Stomach (tissue), 9 donors: ENCODE measurements around the gene LGALS14. TPM values are rescaled to one million over a fixed set of nuclear protein-coding genes. Genes with fewer than 3 reads are reported as not detected.
"Not testable (repeated sequence)": the region's sequence is repeated elsewhere in the genome, so short reads cannot be mapped to it uniquely, and the experiment has no call there.

ENCODE experiments used
- DNase-seq, 2 donors: peaks; one replicate each; pipeline versions ENCODE4 v3.0.0 to v3.0.0-alpha.2; 2013 to 2019
- H3K27ac ChIP-seq, 5 donors: fragments of 200-600 bp in 4 of 5; sonication (generic) in 4 of 5; one replicate each; pipeline ENCODE4 v1.5.1; 2013 to 2019; ENCODE audit warnings: mild to moderate bottlenecking in 1 of 5, moderate library complexity in 1 of 5
- H3K27me3 ChIP-seq, 3 donors: fragments of 200-600 bp; sonication (generic); one replicate each; pipeline ENCODE4 v1.5.1; 2017 to 2019; ENCODE audit warnings: mixed run types in 1 of 3
- H3K36me3 ChIP-seq, 4 donors: fragments of 200-600 bp; sonication (generic); 1 replicate in 3 of 4; 2 replicates in 1 of 4; pipeline ENCODE4 v1.5.1; 2016 to 2019
- H3K4me1 ChIP-seq, 4 donors: fragments of 200-600 bp; sonication (generic); one replicate each; pipeline ENCODE4 v1.5.1; 2016 to 2019
- H3K4me3 ChIP-seq, 4 donors: fragments of 200-600 bp; sonication (generic) in 3 of 4; one replicate each; pipeline ENCODE4 v1.5.1; 2016 to 2019; ENCODE audit warnings: mild to moderate bottlenecking in 1 of 4
- H3K9me3 ChIP-seq, 4 donors: fragments of 200-600 bp; sonication (generic); one replicate each; pipeline ENCODE4 v1.5.1; 2016 to 2019
- CTCF ChIP-seq, 7 experiments: fragments of 450-650 bp in 4 of 7; fragments of 200-600 bp in 3 of 7; sonication (generic) in 3 of 7; IDR thresholded peaks; one replicate each; pipeline ENCODE4 v1.5.1; 2016 to 2019; ENCODE audit warnings: antibody characterized with exemption in 7 of 7, control low read depth in 2 of 7, mild to moderate bottlenecking in 1 of 7
- EP300 ChIP-seq: sonication (generic); formaldehyde crosslinking; IDR thresholded peaks from one replicate; pipeline ENCODE4 v1.6.1; 2017; ENCODE audit warnings: antibody characterized with exemption
- POLR2A ChIP-seq, 4 donors: fragments of 450-650 bp; IDR thresholded peaks; one replicate each; pipeline ENCODE4 v1.6.1; 2016; ENCODE audit warnings: antibody characterized with exemption in 4 of 4, control low read depth in 2 of 4, mild to moderate bottlenecking in 1 of 4, moderate library complexity in 1 of 4
- POLR2AphosphoS5 ChIP-seq, 3 donors: sonication (generic); formaldehyde crosslinking; IDR thresholded peaks; one replicate each; pipeline ENCODE4 v1.6.1; 2016; ENCODE audit warnings: antibody characterized with exemption in 3 of 3
- WGBS, 5 donors: extraction: QIAGEN DNeasy Blood & Tissue Kit in 3 of 5; methylation state at CpG; one replicate each; pipeline versions ENCODE4 v1.1.5 to v1.1.7; 2013 to 2018; 5-methylcytosine and 5-hydroxymethylcytosine counted together
- intact Hi-C: fragments of 100-400 bp; cut with DNase I; formaldehyde crosslinking; loops from one replicate; pipeline ENCODE4 v1.15.1; 2023; ENCODE audit warnings: low total_unique reads
- polyA plus RNA-seq, 3 donors: library from polyadenylated mRNA; stranded (reverse); fragments of 200-250 nt; gene quantifications; one replicate each; pipeline ENCODE4 v1.2.3, GENCODE V29; 2013
- total RNA-seq, 5 donors: library from RNA; depleted of rRNA; stranded (reverse); fragments of >200 nt; gene quantifications; one replicate each; pipeline versions ENCODE4 v1.1.0 to v1.2.3, GENCODE V29; 2014 to 2016
- donor health status: healthy with polysubstance abuse.
- donor health status: Bipolar disorder and iron deficiency.
- donor health status: healthy.

Gene LGALS14
- total and polyA plus RNA-seq, 8 donors, result not detected

- TF ChIP-seq EP300, result no peak
- Histone ChIP-seq H3K27ac (no peak overlapping the region), H3K27me3 (no peaks in the 10 kb centered on the region), H3K4me1 (peaks cover 0 to 20% (median 18%) of the 10 kb centered on the region in 4 donors), H3K9me3 (no peaks in the 10 kb centered on the region), H3K4me3 (no peak overlapping the region), H3K36me3 (no peaks in the 10 kb centered on the region)
- DNase-seq, result no peak
- intact Hi-C loops, result no loop called here
- 72 to 92% (median 89%) methylated on average over 3 of the region's 3 CpGs for WGBS, 5 donors
These were observed 23.7 kb upstream of the LGALS14 start for GRCh38 chr19:39680593-39680992.

- TF ChIP-seq POLR2AphosphoS5 (IDR thresholded peaks at IDR 0.05), result no peak
- TF ChIP-seq EP300, result no peak
- TF ChIP-seq CTCF (IDR thresholded peaks at IDR 0.05), result no peak
- no peak for TF ChIP-seq POLR2A (IDR thresholded peaks at IDR 0.05)
- intact Hi-C loops, result no loop called here
- no peaks in the 10 kb centered on the region for H3K9me3 ChIP-seq
- WGBS, 5 donors, result 89 to 92% (median 91%) methylated on average over 4 to 5 of the region's 5 CpGs
- no peaks in the 10 kb centered on the region for H3K36me3 ChIP-seq
- H3K4me3 ChIP-seq, result no peak overlapping the region
- no peak for DNase-seq
- peaks cover 0 to 20% (median 18%) of the 10 kb centered on the region in 4 donors for H3K4me1 ChIP-seq
- H3K27me3 ChIP-seq, result no peaks in the 10 kb centered on the region
- H3K27ac ChIP-seq, result no peak overlapping the region
These were observed 22.9 kb upstream of the LGALS14 start for GRCh38 chr19:39681416-39681815.

- Histone ChIP-seq H3K27me3 (no peaks in the 10 kb centered on the region), H3K27ac (no peak overlapping the region), H3K36me3 (no peaks in the 10 kb centered on the region), H3K4me1 (peaks cover 0 to 4% (median 2%) of the 10 kb centered on the region in 4 donors), H3K4me3 (no peak overlapping the region), H3K9me3 (peaks cover 0 to 11% (median 4%) of the 10 kb centered on the region in 4 donors)
- WGBS, 5 donors, result 76 to 81% (median 80%) methylated on average over 5 of the region's 5 CpGs
- TF ChIP-seq POLR2AphosphoS5 (IDR thresholded peaks at IDR 0.05), result no peak
- TF ChIP-seq POLR2A (IDR thresholded peaks at IDR 0.05), result no peak
- no peak for TF ChIP-seq EP300
- TF ChIP-seq CTCF (IDR thresholded peaks at IDR 0.05), result no peak
- intact Hi-C loops, result no loop called here
- no peak for DNase-seq
These were observed 20.0 kb upstream of the LGALS14 start for GRCh38 chr19:39684267-39684666.

- Histone ChIP-seq H3K27ac (no peak overlapping the region), H3K9me3 (peaks cover 0 to 16% (median 12%) of the 10 kb centered on the region in 4 donors), H3K27me3 (peaks cover 0 to 5% (median 0%) of the 10 kb centered on the region in 3 donors), H3K4me3 (no peak overlapping the region), H3K4me1 (no peaks in the 10 kb centered on the region), H3K36me3 (no peaks in the 10 kb centered on the region)
- WGBS, 5 donors, result 58 to 78% (median 76%) methylated on average over 3 of the region's 3 CpGs
- no peak for DNase-seq
- intact Hi-C loops, result no loop called here
- TF ChIP-seq POLR2A (IDR thresholded peaks at IDR 0.05) (no peak), POLR2AphosphoS5 (IDR thresholded peaks at IDR 0.05) (no peak), EP300 (no peak), CTCF (IDR thresholded peaks at IDR 0.05) (no peak)
These were observed 17.5 kb upstream of the LGALS14 start for GRCh38 chr19:39686739-39687138.

DNA sequence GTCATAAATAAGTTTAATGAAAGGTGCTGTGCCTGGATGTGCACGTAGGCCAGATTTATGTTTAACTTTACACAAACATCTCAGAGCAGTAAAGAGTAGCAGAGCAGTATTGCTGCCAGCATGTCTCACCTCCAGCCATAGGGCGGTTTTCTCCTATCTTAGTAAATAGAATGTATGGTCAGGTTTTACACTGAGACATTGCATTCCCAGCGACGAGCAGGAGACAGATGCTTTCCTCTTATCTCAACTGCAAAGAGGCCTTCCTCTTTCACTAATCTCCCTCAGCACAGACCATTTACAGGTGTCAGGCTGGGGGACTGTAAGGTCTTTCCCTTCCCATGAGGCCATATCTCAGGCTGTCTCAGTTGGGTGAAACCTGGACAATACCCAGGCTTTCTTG lies 15.6 kb upstream of the LGALS14 start:
- H3K36me3 ChIP-seq, intact Hi-C loops, H3K4me3 ChIP-seq, H3K27ac ChIP-seq, H3K4me1 ChIP-seq, DNase-seq: not testable (repeated sequence)
- 62 to 67% (median 63%) methylated on average over 4 of the region's 4 CpGs for WGBS, 5 donors
- H3K27me3 ChIP-seq, result peaks cover 0 to 15% (median 0%) of the 10 kb centered on the region in 3 donors
- H3K9me3 ChIP-seq, result peaks cover 0 to 16% (median 12%) of the 10 kb centered on the region in 4 donors
